Subcutaneous abdominal adipose tissue (tissue), 5 donors: ENCODE results near the gene MCC.

Experiments
- H3K27ac ChIP-seq: one replicate; pipeline ENCODE4 v1.7.0; 2013; ENCODE audit warnings: low read depth, mild to moderate bottlenecking, inconsistent platforms, low read length, moderate library complexity
- H3K27me3 ChIP-seq, 5 donors: one replicate each; pipeline ENCODE4 v1.7.0; 2013; ENCODE audit warnings: low read length in 5 of 5, inconsistent platforms in 1 of 5; ENCODE audit not compliant: control insufficient read depth in 5 of 5, insufficient read depth in 4 of 5
- H3K36me3 ChIP-seq, 5 donors: one replicate each; pipeline ENCODE4 v1.7.0; 2013; ENCODE audit warnings: low read length in 5 of 5; ENCODE audit not compliant: control insufficient read depth in 5 of 5, insufficient read depth in 5 of 5
- H3K4me1 ChIP-seq, 5 donors: one replicate each; pipeline ENCODE4 v1.7.0; 2013; ENCODE audit warnings: low read length in 5 of 5, mild to moderate bottlenecking in 3 of 5, moderate library complexity in 1 of 5; ENCODE audit not compliant: control insufficient read depth in 5 of 5, insufficient read depth in 5 of 5
- H3K4me3 ChIP-seq, 5 donors: one replicate each; pipeline ENCODE4 v1.7.0; 2013; ENCODE audit warnings: low read length in 5 of 5, low read depth in 1 of 5
- H3K9ac ChIP-seq, 5 donors: one replicate each; pipeline ENCODE4 v1.7.0; 2013; ENCODE audit warnings: low read length in 5 of 5, mild to moderate bottlenecking in 4 of 5, moderate library complexity in 3 of 5
- H3K9me3 ChIP-seq, 5 donors: one replicate each; pipeline ENCODE4 v1.7.0; 2013; ENCODE audit warnings: low read length in 5 of 5; ENCODE audit not compliant: control insufficient read depth in 5 of 5
- donor health status: healthy.
- donor health status: healthy.
- donor health status: healthy.
- donor health status: healthy.
- donor health status: healthy.

The MCC gene

DNA sequence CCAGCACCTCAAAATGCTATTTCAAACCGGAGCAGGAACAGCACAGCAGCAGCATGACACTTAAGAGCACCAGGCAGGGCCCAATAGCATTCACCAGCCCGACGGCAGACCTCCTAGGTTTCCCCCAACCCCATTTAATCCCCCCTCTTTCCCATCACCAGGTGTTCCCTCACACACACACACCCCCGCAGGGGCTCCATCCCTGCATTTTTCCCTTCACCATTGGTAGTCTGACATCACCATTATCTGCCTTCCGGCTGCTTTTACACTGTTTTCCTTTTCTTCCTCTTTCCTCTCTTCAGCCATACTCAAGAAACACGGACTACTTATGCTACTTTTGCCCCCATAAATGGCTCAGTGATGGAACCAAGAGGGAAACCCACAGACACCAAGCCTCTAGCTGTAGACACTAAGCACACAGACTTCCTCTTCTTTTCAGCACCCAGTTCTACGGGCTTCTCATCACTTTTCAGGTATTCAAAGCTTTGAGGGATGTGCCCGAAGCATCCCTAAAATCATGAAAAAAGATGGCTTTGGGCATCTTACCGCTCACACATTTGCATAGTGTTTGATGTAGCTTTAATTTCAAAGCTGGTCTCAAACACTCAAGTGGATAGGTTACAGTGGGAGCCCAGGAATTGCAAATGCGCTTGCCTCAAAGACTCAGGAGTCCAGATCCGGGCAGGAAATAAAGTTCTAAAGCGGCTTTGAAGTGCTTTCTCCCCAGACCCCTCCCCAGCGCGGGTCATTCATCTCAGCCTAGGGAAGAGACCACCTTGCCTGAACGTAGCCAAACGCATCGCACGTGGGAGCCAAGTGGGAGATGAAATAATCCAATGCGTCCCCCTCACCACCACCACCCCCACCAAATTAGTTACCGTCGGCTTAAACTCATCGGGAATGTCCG lies 194.9 kb downstream of the MCC start:
- no peaks in the 10 kb centered on the region for H3K9me3 ChIP-seq
- H3K4me1 ChIP-seq = peaks cover 0 to 38% (median 24%) of the 10 kb centered on the region in 5 donors
- peak overlapping the region; percentile 90 for H3K27ac ChIP-seq
- no peaks in the 10 kb centered on the region for H3K36me3 ChIP-seq
- peak overlapping the region; percentile 78 to 85 (median 81) for H3K9ac ChIP-seq
- no peaks in the 10 kb centered on the region for H3K27me3 ChIP-seq
- peak overlapping the region; percentile 88 to 98 (median 95) for H3K4me3 ChIP-seq

DNA sequence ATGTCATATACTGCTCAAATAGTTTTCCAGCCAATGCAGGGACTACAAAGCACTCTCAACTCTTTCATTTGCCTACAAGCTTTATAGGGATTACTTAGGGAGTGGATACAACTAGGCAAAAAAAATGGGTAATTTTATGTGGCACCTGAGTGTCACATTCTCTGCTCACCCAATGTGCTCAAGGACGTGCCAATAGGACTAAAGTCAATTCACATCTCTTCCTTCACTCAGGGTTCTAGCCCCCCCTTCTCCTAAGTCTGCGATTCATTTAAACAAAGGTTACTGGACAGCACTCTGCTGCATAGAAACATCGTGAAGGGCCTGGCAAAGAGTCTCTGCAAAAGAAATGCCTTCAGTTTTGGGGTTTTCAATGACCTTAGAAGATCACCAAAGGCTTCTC lies 195.8 kb downstream of the MCC start:
- H3K4me3 ChIP-seq = peak overlapping the region; percentile 88 to 98 (median 95)
- no peaks in the 10 kb centered on the region for H3K9me3 ChIP-seq
- peaks cover 2 to 38% (median 24%) of the 10 kb centered on the region in 5 donors for H3K4me1 ChIP-seq
- H3K27me3 ChIP-seq = no peaks in the 10 kb centered on the region
- no peak overlapping the region for H3K27ac ChIP-seq
- peak overlapping the region in 2 of 5 donors; percentile 25 to 81 for H3K9ac ChIP-seq
- H3K36me3 ChIP-seq = no peaks in the 10 kb centered on the region

DNA sequence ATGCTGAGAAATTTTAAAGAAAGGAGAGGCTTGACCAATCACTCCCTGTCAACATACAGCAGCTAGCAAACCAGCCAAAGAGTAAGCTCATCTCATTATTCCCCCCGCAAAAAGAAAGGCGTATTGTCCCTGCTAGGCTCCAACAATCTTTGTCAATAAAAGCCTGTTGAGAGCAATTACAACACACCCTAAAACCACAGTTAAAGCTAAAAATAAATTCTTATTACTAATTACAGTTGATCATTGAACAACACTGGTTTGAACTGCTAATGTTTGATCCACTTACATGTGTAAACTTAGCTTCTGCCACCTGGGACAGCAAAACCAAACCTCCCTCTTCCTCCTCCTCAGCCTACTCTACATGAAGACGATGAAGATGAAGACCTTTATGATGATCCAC lies 204.7 kb downstream of the MCC start:
- Histone ChIP-seq H3K27ac (no peak overlapping the region), H3K9ac (no peak overlapping the region)

DNA sequence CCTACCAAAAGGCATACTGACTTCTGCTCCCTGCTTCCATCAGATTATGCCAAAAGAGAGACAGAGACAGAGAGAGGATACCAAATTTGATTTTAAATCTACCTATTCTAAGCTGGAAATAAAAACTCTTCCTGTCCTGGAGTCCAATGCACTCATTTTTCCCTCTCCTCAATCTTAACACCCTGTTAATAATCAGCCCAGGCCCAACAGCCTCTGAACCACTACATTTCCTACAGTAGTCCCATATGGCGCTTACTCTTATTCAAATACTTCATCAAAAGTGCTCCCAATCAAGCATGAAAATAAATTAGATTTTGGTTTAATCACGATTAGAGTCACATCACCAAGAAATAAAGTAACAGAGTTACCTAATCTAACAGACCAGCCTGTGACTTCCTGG lies 205.8 kb downstream of the MCC start:
- Histone ChIP-seq H3K4me3 (no peak overlapping the region), H3K36me3 (no peaks in the 10 kb centered on the region), H3K27ac (no peak overlapping the region), H3K9ac (no peak overlapping the region), H3K27me3 (no peaks in the 10 kb centered on the region), H3K4me1 (peaks cover 0 to 27% (median 22%) of the 10 kb centered on the region in 5 donors), H3K9me3 (no peaks in the 10 kb centered on the region)

More for the DNA sequence above, 204.7 kb downstream of the MCC start:
- no peaks in the 10 kb centered on the region for H3K27me3 ChIP-seq
- H3K9me3 ChIP-seq = no peaks in the 10 kb centered on the region
- no peak overlapping the region for H3K4me3 ChIP-seq
- no peaks in the 10 kb centered on the region for H3K36me3 ChIP-seq
- peaks cover 2 to 27% (median 22%) of the 10 kb centered on the region in 5 donors for H3K4me1 ChIP-seq

DNA sequence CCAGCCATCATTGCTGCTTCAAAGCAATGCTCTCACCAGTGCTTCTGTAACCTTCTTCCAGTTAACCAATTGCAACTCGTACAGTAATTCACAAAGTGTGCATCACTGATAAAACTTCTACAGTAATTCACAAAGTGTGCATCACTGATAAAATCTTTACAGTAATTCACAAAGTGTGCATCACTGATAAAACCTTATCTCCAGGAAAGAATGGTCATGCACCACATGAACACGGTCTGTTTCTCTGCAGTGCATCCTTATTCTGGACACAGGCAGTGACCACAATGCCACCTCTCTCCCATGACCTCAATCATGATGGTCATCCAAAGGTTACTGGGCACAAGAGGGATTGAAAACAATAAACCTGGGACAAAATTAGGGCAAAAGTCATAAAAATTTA lies 207.1 kb downstream of the MCC start:
- H3K27ac ChIP-seq = no peak overlapping the region
- H3K36me3 ChIP-seq = no peaks in the 10 kb centered on the region
- H3K9me3 ChIP-seq = no peaks in the 10 kb centered on the region
- H3K27me3 ChIP-seq = no peaks in the 10 kb centered on the region
- H3K4me3 ChIP-seq = no peak overlapping the region
- H3K4me1 ChIP-seq = peaks cover 0 to 24% (median 17%) of the 10 kb centered on the region in 5 donors
- no peak overlapping the region for H3K9ac ChIP-seq

DNA sequence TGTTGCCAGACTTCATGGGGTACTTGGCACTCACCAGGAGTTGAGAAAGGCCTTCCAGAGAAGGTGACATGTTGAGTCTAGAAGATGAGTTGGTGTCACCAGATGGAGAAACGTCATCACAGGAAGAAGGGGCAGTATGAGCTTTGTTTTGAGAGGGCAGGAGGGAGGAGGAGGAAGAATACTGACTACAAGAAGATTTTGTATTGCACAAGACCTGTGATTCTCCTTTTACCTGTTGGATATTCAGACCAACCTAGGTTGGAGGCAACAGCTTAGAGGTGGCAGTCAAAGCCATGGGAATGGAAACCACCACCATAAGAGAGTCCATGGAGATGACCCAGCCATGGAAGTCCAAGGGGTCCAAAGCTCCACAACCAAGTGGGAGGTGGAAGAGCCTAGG lies 207.7 kb downstream of the MCC start:
- Histone ChIP-seq H3K9ac (no peak overlapping the region), H3K27ac (no peak overlapping the region), H3K9me3 (no peaks in the 10 kb centered on the region), H3K27me3 (no peaks in the 10 kb centered on the region), H3K36me3 (no peaks in the 10 kb centered on the region), H3K4me1 (peaks cover 0 to 30% (median 15%) of the 10 kb centered on the region in 5 donors), H3K4me3 (no peak overlapping the region)

DNA sequence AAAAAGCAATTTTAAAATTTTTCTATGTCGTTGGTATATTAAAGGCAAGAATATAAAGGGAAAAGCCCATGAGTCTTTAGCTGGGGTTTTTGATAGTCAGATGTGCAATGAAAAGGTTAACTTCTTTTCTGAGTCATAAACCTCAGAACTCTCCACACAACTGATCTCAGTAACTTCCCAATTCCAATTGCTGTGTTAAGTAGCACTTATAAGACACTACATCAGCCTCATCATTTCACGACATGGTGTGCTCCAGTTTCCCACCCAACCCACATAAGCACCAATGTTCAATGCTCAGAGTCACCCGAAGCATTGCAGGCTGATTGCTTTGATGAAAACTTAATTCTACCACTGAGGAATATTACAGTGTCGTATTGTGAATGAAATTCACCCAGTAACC lies 209.3 kb downstream of the MCC start:
- no peaks in the 10 kb centered on the region for H3K36me3 ChIP-seq
- no peak overlapping the region for H3K9ac ChIP-seq
- no peak overlapping the region for H3K27ac ChIP-seq
- no peaks in the 10 kb centered on the region for H3K27me3 ChIP-seq
- H3K4me3 ChIP-seq = no peak overlapping the region
- H3K9me3 ChIP-seq = no peaks in the 10 kb centered on the region
- peaks cover 0 to 39% (median 28%) of the 10 kb centered on the region in 5 donors for H3K4me1 ChIP-seq

DNA sequence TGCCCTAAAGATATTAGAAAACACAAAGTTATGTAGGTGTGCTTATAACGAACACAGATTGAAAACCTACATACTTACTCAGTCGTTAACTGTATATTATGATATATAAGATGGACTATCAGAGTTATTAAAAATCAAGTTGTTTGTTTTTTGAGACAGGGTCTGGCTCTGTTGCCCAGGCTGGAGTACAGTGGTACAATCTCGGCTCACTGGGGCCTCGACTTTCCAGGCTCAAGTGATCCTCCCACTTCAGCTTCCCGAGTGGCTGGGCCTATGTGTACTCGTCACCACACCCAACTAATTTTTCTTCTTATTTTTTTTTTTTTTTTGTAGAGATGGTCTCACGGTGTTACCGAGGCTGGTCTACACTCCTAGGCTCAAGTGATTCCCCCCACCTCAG lies 211.8 kb downstream of the MCC start:
- H3K4me1 ChIP-seq = peaks cover 0 to 46% (median 36%) of the 10 kb centered on the region in 5 donors
- no peaks in the 10 kb centered on the region for H3K9me3 ChIP-seq
- no peak overlapping the region for H3K9ac ChIP-seq
- no peak overlapping the region for H3K27ac ChIP-seq
- no peaks in the 10 kb centered on the region for H3K36me3 ChIP-seq
- H3K27me3 ChIP-seq = no peaks in the 10 kb centered on the region
- no peak overlapping the region for H3K4me3 ChIP-seq

DNA sequence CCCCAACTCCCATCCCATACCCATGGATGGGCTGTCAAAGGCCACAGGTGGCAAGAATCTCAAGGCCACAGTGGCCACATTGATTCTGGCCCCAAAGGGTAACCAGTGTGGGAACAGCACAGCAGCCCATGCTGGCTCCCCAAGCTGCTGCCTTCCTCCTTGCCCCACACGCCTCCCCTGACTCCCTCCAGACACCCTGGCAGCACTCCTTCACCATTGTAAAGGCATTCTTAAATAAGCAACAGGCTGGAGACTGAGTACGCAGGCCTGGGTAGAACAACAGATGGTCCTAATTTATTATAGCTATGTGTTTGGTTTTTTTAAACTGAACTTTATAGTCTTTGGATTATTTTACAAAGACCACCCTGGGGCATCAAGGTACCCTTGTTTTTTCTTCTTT lies 212.3 kb downstream of the MCC start:
- Histone ChIP-seq H3K4me1 (peaks cover 0 to 43% (median 31%) of the 10 kb centered on the region in 5 donors), H3K9me3 (no peaks in the 10 kb centered on the region), H3K27ac (no peak overlapping the region), H3K27me3 (no peaks in the 10 kb centered on the region), H3K9ac (no peak overlapping the region), H3K36me3 (no peaks in the 10 kb centered on the region), H3K4me3 (no peak overlapping the region)

DNA sequence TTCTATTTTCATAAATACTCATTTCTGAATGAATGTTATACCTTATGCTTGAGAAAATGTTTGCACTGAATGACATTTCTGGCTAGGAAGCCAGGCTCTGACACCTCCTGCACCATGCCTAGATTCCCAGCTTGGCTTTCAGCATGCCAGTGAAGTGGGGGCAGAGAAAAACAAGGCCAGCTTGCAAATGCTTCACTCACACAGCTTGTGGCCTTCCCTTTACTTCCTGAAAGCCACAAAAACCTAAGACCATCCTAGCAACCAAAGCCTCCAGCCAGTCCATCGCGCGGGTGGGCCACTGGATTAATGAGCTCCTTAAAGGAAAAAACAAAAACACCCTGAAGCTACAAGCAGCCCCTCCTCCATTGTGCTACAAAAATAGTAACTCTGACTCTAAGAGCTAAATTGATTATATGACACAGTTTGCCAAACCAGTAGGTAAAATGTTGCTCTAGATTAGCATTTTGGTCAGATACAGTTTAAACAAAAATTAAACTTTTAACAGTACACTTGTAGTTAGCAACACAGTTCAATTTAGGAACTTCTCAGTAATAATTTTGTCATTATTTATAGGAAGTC lies 213.3 kb downstream of the MCC start:
- Histone ChIP-seq H3K27me3 (no peaks in the 10 kb centered on the region), H3K9ac (no peak overlapping the region), H3K27ac (no peak overlapping the region), H3K36me3 (no peaks in the 10 kb centered on the region), H3K9me3 (no peaks in the 10 kb centered on the region), H3K4me1 (peaks cover 0 to 38% (median 26%) of the 10 kb centered on the region in 5 donors), H3K4me3 (no peak overlapping the region)
